Liver (tissue), 9 donors: ENCODE data around the gene CHMP1B. TPM values are rescaled to one million over a fixed set of nuclear protein-coding genes. Genes with fewer than 3 reads are reported as not detected.

Experiments used
- DNase-seq: peaks from one replicate; pipeline ENCODE4 v3.0.0-alpha.2; 2017; ENCODE audit warnings: low spot score
- H3K27ac ChIP-seq, 2 donors: one replicate each; pipeline ENCODE4 v1.7.0; 2013; ENCODE audit warnings: inconsistent platforms in 2 of 2, low read length in 2 of 2, control low read depth in 1 of 2, low read depth in 1 of 2, mild to moderate bottlenecking in 1 of 2
- H3K27me3 ChIP-seq, 4 donors: one replicate each; pipeline versions ENCODE4 v1.6.1 to v1.7.0; 2013; ENCODE audit warnings: low read length in 3 of 4, inconsistent platforms in 1 of 4, mild to moderate bottlenecking in 1 of 4, moderate library complexity in 1 of 4; ENCODE audit not compliant: control insufficient read depth in 4 of 4, insufficient read depth in 4 of 4
- H3K36me3 ChIP-seq, 4 donors: one replicate each; pipeline versions ENCODE4 v1.6.1 to v1.7.0; 2013; ENCODE audit warnings: low read length in 3 of 4, mild to moderate bottlenecking in 3 of 4, low read depth in 1 of 4, moderate library complexity in 1 of 4; ENCODE audit not compliant: control insufficient read depth in 4 of 4, insufficient read depth in 3 of 4
- H3K4me1 ChIP-seq, 4 donors: one replicate each; pipeline versions ENCODE4 v1.6.1 to v1.7.0; 2013; ENCODE audit warnings: low read length in 3 of 4, mild to moderate bottlenecking in 3 of 4, moderate library complexity in 1 of 4; ENCODE audit not compliant: control insufficient read depth in 4 of 4, insufficient read depth in 4 of 4
- H3K4me3 ChIP-seq, 3 donors: one replicate each; pipeline versions ENCODE4 v1.6.1 to v1.7.0; 2013; ENCODE audit warnings: low read length in 3 of 3, control low read depth in 1 of 3, low read depth in 1 of 3, mild to moderate bottlenecking in 1 of 3
- H3K9ac ChIP-seq, 2 donors: one replicate each; pipeline ENCODE4 v1.7.0; 2013; ENCODE audit warnings: low read length in 2 of 2, mild to moderate bottlenecking in 2 of 2, moderate library complexity in 2 of 2, control low read depth in 1 of 2, low read depth in 1 of 2
- H3K9me3 ChIP-seq, 4 donors: one replicate each; pipeline versions ENCODE4 v1.6.1 to v1.7.0; 2013; ENCODE audit warnings: low read length in 3 of 4; ENCODE audit not compliant: control insufficient read depth in 4 of 4
- FOXA1 ChIP-seq: IDR thresholded peaks from 2 replicates; pipeline ENCODE4 v1.6.1; 2016; ENCODE audit warnings: antibody characterized with exemption
- FOXA2 ChIP-seq: IDR thresholded peaks from 2 replicates; pipeline ENCODE4 v1.6.1; 2016; ENCODE audit warnings: antibody characterized with exemption
- GABPA ChIP-seq, 2 donors: IDR thresholded peaks in 1 of 2; conservative IDR thresholded peaks in 1 of 2; 2 replicates each; pipeline ENCODE4 v1.6.1; 2016; ENCODE audit warnings: antibody characterized with exemption in 2 of 2, mild to moderate bottlenecking in 1 of 2, moderate library complexity in 1 of 2
- HNF4G ChIP-seq: IDR thresholded peaks from 2 replicates; pipeline ENCODE4 v1.6.1; 2016; ENCODE audit warnings: antibody characterized with exemption
- JUND ChIP-seq, 2 donors: IDR thresholded peaks; 2 replicates each; pipeline ENCODE4 v1.6.1; 2016; ENCODE audit warnings: antibody characterized with exemption in 2 of 2
- NR2F2 ChIP-seq: IDR thresholded peaks from 2 replicates; pipeline ENCODE4 v1.6.1; 2016; ENCODE audit warnings: antibody characterized with exemption
- RAD21 ChIP-seq, 2 donors: IDR thresholded peaks; 2 replicates each; pipeline ENCODE4 v1.6.1; 2016; ENCODE audit warnings: antibody characterized with exemption in 2 of 2, mild to moderate bottlenecking in 2 of 2
- RXRA ChIP-seq, 2 donors: IDR thresholded peaks; 2 replicates each; pipeline ENCODE4 v1.6.1; 2017 to 2018; ENCODE audit warnings: antibody characterized with exemption in 2 of 2, mild to moderate bottlenecking in 1 of 2
- SP1 ChIP-seq: IDR thresholded peaks from 2 replicates; pipeline ENCODE4 v1.6.1; 2018; ENCODE audit warnings: antibody characterized with exemption, mild to moderate bottlenecking
- TAF1 ChIP-seq: conservative IDR thresholded peaks from 2 replicates; pipeline ENCODE4 v1.6.1; 2016; ENCODE audit warnings: antibody characterized with exemption, mild to moderate bottlenecking
- YY1 ChIP-seq: IDR thresholded peaks from 2 replicates; pipeline ENCODE4 v1.6.1; 2016; ENCODE audit warnings: antibody characterized with exemption, mild to moderate bottlenecking
- WGBS: extraction: QIAGEN DNeasy Blood & Tissue Kit; methylation state at CpG from one replicate; pipeline ENCODE4 v1.1.7; 2013; 5-methylcytosine and 5-hydroxymethylcytosine counted together
- polyA plus RNA-seq, 2 donors: library from polyadenylated mRNA; stranded (reverse) in 1 of 2; unstranded in 1 of 2; fragments of 200-250 nt in 1 of 2; fragments of >200 nt in 1 of 2; fragmentation: Nextera tagmentation in 1 of 2; extraction: Ambion mirVana in 1 of 2; gene quantifications; one replicate each; pipeline versions ENCODE4 v1.2.1 to v1.2.3, GENCODE V29; 2013 to 2015
- total RNA-seq, 2 donors: library from RNA; depleted of rRNA; stranded (reverse); fragments of >200 nt; gene quantifications; one replicate each; pipeline ENCODE4 v1.2.3, GENCODE V29; 2014
- TF ChIP-seq, protein P1 (sequence below): IDR thresholded peaks from 2 replicates; pipeline ENCODE4 v1.6.1; 2016; ENCODE audit warnings: antibody characterized with exemption
- TF ChIP-seq, protein P2 (sequence below): IDR thresholded peaks from 2 replicates; pipeline ENCODE4 v1.6.1; 2016; ENCODE audit warnings: antibody characterized with exemption
- TF ChIP-seq, protein P3 (sequence below): fragments of 150-350 bp; IDR thresholded peaks from 2 replicates; pipeline ENCODE4 v1.5.1; 2017; ENCODE audit warnings: improper control_type of control experiment, low read depth, low read length; ENCODE audit not compliant: missing input control
- TF ChIP-seq, protein P4 (sequence below): IDR thresholded peaks from 2 replicates; pipeline ENCODE4 v1.6.1; 2016; ENCODE audit warnings: antibody characterized with exemption
- donor health status: healthy.
- donor health status: healthy.
- donor health status: healthy.
- donor health status: healthy.
- donor health status: healthy.

The CHMP1B gene
- total and polyA plus RNA-seq, 4 donors, result 13.6 to 23.6 (median 19.1) TPM

DNA sequence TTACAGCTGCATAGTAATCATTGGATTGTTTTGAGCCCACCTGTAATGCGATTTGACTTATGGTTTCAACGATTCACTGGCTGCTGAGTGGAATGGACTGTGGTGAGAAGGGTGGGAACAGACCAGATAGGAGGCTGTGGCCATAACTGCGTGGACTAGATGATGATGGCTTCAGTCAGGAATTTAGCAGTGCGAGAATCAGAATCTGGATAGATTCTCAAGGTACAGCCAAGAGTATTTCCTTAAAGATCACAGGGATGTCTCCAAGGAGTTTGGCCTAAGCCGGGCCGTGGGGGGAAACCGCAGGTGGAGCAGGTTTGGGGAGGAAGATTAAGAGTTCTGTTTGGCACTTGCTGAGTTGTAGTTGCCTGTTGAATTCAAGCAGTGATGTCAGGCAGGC, 44.0 kb upstream of the CHMP1B start:
- H3K27ac ChIP-seq, result no peak overlapping the region
- TF ChIP-seq YY1, result no peak
- no peak for TF ChIP-seq FOXA2
- H3K4me1 ChIP-seq, result no peaks in the 10 kb centered on the region
- H3K36me3 ChIP-seq, result no peaks in the 10 kb centered on the region
- no peak overlapping the region for H3K9ac ChIP-seq
- H3K9me3 ChIP-seq, result no peaks in the 10 kb centered on the region
- H3K4me3 ChIP-seq, result no peak overlapping the region
- 88% methylated on average over 7 of the region's 7 CpGs for WGBS
- H3K27me3 ChIP-seq, result no peaks in the 10 kb centered on the region
- no peak for DNase-seq

DNA sequence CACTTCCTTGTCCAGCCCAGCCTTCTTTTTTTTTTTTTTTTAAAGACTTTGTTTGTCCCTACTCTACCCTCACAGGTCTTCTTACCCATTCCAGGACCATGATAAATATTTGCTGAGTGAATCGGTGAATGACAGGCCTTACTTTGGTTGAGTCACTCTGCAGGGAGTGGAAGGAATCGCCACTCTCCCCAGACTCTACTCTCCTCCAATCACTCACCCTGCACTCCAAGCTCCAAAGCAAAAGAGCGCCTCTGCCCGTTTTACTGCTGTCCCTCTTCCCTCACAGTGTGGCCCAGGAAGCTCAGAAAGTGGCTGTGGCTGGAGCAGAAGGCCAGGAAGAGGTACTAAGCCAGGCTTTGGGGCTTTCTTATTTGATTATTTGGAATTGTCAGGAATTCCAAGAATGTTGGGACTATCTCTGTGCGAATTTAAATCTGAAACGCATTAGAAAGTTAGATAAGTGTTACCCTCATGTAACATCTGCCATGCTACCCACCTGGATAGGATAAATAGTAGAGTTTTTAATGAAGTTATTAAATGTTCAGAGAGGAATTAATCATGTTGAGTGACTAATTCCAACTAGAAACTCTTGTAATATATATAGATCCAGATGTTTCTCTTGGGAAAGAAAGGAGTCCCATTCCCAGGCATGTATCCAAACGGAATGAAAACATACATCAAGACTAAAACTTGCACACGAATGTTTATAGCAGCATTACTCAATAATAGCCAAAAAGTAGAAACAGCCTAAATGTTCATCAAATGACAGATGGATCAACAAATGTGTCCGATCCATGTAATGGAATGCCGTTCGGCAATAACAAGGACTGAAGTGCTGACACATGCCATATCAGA, 43.0 kb upstream of the CHMP1B start:
- no peaks in the 10 kb centered on the region for H3K4me1 ChIP-seq
- H3K4me3 ChIP-seq, result no peak overlapping the region
- no peak overlapping the region for H3K9ac ChIP-seq
- no peak for DNase-seq
- no peaks in the 10 kb centered on the region for H3K9me3 ChIP-seq
- WGBS, result 68% methylated on average over 11 of the region's 11 CpGs
- H3K36me3 ChIP-seq, result no peaks in the 10 kb centered on the region
- H3K27ac ChIP-seq, result no peak overlapping the region
- no peaks in the 10 kb centered on the region for H3K27me3 ChIP-seq
- TF ChIP-seq NR2F2, result no peak
- TF ChIP-seq YY1, result no peak
- TF ChIP-seq, protein P1, sequence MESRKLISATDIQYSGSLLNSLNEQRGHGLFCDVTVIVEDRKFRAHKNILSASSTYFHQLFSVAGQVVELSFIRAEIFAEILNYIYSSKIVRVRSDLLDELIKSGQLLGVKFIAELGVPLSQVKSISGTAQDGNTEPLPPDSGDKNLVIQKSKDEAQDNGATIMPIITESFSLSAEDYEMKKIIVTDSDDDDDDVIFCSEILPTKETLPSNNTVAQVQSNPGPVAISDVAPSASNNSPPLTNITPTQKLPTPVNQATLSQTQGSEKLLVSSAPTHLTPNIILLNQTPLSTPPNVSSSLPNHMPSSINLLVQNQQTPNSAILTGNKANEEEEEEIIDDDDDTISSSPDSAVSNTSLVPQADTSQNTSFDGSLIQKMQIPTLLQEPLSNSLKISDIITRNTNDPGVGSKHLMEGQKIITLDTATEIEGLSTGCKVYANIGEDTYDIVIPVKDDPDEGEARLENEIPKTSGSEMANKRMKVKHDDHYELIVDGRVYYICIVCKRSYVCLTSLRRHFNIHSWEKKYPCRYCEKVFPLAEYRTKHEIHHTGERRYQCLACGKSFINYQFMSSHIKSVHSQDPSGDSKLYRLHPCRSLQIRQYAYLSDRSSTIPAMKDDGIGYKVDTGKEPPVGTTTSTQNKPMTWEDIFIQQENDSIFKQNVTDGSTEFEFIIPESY, result no peak
- no peak for TF ChIP-seq TAF1
- TF ChIP-seq, protein P2, sequence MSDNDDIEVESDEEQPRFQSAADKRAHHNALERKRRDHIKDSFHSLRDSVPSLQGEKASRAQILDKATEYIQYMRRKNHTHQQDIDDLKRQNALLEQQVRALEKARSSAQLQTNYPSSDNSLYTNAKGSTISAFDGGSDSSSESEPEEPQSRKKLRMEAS, result no peak
- no peak for TF ChIP-seq JUND (IDR thresholded peaks at IDR 0.05)

DNA sequence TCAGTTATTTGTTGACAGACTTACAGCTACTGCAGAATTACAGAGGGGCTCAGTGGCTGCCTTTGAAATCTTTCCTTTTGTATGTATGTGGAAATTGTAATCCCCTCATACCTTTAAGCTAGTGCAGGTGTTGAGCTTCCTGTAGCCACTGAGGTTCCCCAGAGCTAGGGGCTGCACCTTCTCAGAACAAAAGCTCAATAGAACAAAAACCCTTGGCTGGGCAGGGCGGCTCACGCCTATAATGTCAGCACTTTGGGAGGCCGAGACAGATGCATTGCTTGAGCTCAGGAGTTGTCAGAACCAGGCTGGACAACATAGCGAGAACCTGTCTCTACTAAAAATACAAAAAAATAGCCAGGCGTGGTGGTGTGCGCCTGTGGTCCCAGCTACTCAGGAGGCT, 41.3 kb upstream of the CHMP1B start:
- WGBS, result 90% methylated on average over 6 of the region's 6 CpGs
- H3K27me3 ChIP-seq, result no peaks in the 10 kb centered on the region
- TF ChIP-seq FOXA1 (no peak), HNF4G (no peak), GABPA (IDR thresholded peaks at IDR 0.05 in 1 of 2, conservative IDR thresholded peaks at IDR 0.05 in 1 of 2) (no peak), FOXA2 (no peak), RAD21 (IDR thresholded peaks at IDR 0.05) (no peak), NR2F2 (no peak), JUND (IDR thresholded peaks at IDR 0.05) (no peak), TAF1 (no peak), SP1 (no peak), RXRA (IDR thresholded peaks at IDR 0.05) (no peak)
- TF ChIP-seq, protein P2, result no peak
- TF ChIP-seq, protein P3, sequence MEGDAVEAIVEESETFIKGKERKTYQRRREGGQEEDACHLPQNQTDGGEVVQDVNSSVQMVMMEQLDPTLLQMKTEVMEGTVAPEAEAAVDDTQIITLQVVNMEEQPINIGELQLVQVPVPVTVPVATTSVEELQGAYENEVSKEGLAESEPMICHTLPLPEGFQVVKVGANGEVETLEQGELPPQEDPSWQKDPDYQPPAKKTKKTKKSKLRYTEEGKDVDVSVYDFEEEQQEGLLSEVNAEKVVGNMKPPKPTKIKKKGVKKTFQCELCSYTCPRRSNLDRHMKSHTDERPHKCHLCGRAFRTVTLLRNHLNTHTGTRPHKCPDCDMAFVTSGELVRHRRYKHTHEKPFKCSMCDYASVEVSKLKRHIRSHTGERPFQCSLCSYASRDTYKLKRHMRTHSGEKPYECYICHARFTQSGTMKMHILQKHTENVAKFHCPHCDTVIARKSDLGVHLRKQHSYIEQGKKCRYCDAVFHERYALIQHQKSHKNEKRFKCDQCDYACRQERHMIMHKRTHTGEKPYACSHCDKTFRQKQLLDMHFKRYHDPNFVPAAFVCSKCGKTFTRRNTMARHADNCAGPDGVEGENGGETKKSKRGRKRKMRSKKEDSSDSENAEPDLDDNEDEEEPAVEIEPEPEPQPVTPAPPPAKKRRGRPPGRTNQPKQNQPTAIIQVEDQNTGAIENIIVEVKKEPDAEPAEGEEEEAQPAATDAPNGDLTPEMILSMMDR, result no peak
- TF ChIP-seq, protein P1, result no peak
- TF ChIP-seq, protein P4, sequence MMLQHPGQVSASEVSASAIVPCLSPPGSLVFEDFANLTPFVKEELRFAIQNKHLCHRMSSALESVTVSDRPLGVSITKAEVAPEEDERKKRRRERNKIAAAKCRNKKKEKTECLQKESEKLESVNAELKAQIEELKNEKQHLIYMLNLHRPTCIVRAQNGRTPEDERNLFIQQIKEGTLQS, result no peak
- no peak overlapping the region for H3K9ac ChIP-seq
- H3K36me3 ChIP-seq, result no peaks in the 10 kb centered on the region
- DNase-seq, result no peak
- no peaks in the 10 kb centered on the region for H3K9me3 ChIP-seq
- H3K4me3 ChIP-seq, result no peak overlapping the region
- no peak overlapping the region for H3K27ac ChIP-seq
- H3K4me1 ChIP-seq, result no peaks in the 10 kb centered on the region
